ENCODE results near the gene SLC5A4.

DNA sequence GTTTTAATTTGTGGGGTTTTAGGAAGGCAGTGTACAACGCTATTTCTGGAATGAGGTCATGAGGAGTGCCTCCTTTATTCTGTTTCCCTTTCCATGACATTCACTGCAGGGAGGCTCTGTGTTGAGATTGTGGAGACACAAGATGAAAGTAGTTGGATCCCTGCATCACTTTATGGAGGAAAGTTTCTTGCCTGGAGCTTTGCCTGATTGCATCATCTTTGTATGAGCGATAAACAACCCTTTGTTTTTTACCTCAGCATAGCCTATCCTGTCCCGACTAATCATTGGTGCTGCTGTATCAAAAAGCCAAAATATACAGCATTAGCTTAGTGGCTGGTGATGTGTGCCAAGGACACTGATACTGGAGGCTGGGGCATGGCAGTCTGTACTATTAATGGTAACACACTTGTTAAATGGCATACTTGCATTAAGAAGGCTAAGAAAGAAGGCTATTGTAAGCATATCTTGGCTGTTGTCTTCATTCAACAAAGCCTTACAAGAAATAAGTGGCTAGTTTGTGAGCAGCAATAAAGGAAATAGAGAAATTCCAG, 31.2 kb upstream of the SLC5A4 start:
- TF ChIP-seq, protein P1, sequence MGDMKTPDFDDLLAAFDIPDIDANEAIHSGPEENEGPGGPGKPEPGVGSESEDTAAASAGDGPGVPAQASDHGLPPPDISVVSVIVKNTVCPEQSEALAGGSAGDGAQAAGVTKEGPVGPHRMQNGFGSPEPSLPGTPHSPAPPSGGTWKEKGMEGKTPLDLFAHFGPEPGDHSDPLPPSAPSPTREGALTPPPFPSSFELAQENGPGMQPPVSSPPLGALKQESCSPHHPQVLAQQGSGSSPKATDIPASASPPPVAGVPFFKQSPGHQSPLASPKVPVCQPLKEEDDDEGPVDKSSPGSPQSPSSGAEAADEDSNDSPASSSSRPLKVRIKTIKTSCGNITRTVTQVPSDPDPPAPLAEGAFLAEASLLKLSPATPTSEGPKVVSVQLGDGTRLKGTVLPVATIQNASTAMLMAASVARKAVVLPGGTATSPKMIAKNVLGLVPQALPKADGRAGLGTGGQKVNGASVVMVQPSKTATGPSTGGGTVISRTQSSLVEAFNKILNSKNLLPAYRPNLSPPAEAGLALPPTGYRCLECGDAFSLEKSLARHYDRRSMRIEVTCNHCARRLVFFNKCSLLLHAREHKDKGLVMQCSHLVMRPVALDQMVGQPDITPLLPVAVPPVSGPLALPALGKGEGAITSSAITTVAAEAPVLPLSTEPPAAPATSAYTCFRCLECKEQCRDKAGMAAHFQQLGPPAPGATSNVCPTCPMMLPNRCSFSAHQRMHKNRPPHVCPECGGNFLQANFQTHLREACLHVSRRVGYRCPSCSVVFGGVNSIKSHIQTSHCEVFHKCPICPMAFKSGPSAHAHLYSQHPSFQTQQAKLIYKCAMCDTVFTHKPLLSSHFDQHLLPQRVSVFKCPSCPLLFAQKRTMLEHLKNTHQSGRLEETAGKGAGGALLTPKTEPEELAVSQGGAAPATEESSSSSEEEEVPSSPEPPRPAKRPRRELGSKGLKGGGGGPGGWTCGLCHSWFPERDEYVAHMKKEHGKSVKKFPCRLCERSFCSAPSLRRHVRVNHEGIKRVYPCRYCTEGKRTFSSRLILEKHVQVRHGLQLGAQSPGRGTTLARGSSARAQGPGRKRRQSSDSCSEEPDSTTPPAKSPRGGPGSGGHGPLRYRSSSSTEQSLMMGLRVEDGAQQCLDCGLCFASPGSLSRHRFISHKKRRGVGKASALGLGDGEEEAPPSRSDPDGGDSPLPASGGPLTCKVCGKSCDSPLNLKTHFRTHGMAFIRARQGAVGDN (IDR thresholded peaks at IDR 0.05) = no peak
- TF ChIP-seq MXI1 (IDR thresholded peaks at IDR 0.05; ENCODE audit: low read depth, low read length) = no peak
- TF ChIP-seq, protein P2, sequence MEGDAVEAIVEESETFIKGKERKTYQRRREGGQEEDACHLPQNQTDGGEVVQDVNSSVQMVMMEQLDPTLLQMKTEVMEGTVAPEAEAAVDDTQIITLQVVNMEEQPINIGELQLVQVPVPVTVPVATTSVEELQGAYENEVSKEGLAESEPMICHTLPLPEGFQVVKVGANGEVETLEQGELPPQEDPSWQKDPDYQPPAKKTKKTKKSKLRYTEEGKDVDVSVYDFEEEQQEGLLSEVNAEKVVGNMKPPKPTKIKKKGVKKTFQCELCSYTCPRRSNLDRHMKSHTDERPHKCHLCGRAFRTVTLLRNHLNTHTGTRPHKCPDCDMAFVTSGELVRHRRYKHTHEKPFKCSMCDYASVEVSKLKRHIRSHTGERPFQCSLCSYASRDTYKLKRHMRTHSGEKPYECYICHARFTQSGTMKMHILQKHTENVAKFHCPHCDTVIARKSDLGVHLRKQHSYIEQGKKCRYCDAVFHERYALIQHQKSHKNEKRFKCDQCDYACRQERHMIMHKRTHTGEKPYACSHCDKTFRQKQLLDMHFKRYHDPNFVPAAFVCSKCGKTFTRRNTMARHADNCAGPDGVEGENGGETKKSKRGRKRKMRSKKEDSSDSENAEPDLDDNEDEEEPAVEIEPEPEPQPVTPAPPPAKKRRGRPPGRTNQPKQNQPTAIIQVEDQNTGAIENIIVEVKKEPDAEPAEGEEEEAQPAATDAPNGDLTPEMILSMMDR (IDR thresholded peaks at IDR 0.05 in 2 of 3, conservative IDR thresholded peaks at IDR 0.05 in 1 of 3; ENCODE audit: control insufficient read depth in 2 of 3, extremely low read depth in 1 of 3, insufficient read depth in 1 of 3, low read depth in 3 of 3, low read length in 3 of 3) = no peak
- no peak for TF ChIP-seq ZNF384 (IDR thresholded peaks at IDR 0.05; ENCODE audit: borderline replicate concordance, low read depth, low read length)
- no peak for TF ChIP-seq NFYB (IDR thresholded peaks at IDR 0.05; ENCODE audit: insufficient read depth, low read depth, low read length)
- no peak for TF ChIP-seq POLR2A (IDR thresholded peaks at IDR 0.05; ENCODE audit: low read depth, low read length)
- TF ChIP-seq, protein P3, sequence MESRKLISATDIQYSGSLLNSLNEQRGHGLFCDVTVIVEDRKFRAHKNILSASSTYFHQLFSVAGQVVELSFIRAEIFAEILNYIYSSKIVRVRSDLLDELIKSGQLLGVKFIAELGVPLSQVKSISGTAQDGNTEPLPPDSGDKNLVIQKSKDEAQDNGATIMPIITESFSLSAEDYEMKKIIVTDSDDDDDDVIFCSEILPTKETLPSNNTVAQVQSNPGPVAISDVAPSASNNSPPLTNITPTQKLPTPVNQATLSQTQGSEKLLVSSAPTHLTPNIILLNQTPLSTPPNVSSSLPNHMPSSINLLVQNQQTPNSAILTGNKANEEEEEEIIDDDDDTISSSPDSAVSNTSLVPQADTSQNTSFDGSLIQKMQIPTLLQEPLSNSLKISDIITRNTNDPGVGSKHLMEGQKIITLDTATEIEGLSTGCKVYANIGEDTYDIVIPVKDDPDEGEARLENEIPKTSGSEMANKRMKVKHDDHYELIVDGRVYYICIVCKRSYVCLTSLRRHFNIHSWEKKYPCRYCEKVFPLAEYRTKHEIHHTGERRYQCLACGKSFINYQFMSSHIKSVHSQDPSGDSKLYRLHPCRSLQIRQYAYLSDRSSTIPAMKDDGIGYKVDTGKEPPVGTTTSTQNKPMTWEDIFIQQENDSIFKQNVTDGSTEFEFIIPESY (IDR thresholded peaks at IDR 0.05) = no peak
- TF ChIP-seq TCF7 (IDR thresholded peaks at IDR 0.05; ENCODE audit: borderline replicate concordance) = no peak
